Kidney epithelial cell (primary cell): ENCODE measurements around the gene MB. TPM values are rescaled to one million over a fixed set of nuclear protein-coding genes. Genes with fewer than 3 reads are reported as not detected.
A peak's percentile ranks its signal among the peaks of the same experiment; 100 is the strongest.

ENCODE experiments used
- DNase-seq: peaks from one replicate; pipeline ENCODE4 v3.0.0-alpha.2; 2010; ENCODE audit warnings: low read depth
- H3K27me3 ChIP-seq: 2 replicates; pipeline ENCODE4 v1.6.0; 2011; ENCODE audit warnings: low read length; ENCODE audit not compliant: control insufficient read depth, insufficient read depth
- H3K36me3 ChIP-seq: 2 replicates; pipeline ENCODE4 v1.5.1; 2011; ENCODE audit warnings: low read length; ENCODE audit not compliant: control insufficient read depth, insufficient read depth
- H3K4me3 ChIP-seq: 2 replicates; pipeline ENCODE4 v1.5.1; 2011; ENCODE audit warnings: low read depth, mild to moderate bottlenecking, control low read depth, low read length
- total RNA-seq: library from RNA; depleted of rRNA; stranded (reverse); fragments of >200 nt; gene quantifications from 2 replicates; pipeline ENCODE4 v1.2.3, GENCODE V29; 2015
- TF ChIP-seq, protein P1 (sequence below): IDR thresholded peaks from 2 replicates; pipeline ENCODE4 v1.5.1; 2011; ENCODE audit warnings: mild to moderate bottlenecking, moderate library complexity, low read length, control low read depth, inconsistent platforms; ENCODE audit not compliant: insufficient read depth, poor library complexity, severe bottlenecking

MB gene
- total RNA-seq, 1 donor from 2014 or later: not detected

DNA sequence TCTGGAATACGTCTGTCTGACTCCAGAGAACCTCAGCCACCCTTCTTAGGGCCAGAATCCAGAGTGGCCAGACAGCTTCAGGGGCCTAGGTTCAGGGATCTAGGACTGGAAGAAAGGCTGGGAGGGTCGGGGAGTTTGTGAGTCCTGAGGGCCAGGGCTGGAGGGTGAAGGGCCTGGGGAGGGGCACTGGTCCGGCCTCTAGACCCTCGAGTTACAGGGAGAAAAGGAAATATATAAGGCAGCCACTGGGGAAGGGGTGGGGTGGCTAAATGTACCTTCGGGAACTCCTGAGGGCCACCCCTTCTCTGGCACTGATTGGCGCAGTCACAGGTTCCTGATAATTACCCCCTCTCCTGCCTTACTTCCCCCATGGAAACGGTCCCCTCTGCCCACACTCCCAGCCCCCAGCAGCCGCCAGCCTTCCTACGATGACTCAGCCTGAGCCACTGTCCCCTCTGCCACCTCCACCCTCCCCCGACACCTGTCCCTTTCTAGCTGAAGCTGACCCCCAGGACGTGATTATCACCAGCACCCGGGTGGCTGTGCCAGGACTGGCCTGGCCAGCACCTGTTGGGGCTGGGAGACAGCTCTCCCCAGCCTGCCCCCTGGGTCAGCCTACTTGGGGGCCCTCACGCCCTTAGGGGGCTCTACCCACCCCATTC, 26.4 kb downstream of the MB start:
- no peak overlapping the region for H3K4me3 ChIP-seq
- no peaks in the 10 kb centered on the region for H3K36me3 ChIP-seq
- no peak for DNase-seq
- TF ChIP-seq, protein P1, sequence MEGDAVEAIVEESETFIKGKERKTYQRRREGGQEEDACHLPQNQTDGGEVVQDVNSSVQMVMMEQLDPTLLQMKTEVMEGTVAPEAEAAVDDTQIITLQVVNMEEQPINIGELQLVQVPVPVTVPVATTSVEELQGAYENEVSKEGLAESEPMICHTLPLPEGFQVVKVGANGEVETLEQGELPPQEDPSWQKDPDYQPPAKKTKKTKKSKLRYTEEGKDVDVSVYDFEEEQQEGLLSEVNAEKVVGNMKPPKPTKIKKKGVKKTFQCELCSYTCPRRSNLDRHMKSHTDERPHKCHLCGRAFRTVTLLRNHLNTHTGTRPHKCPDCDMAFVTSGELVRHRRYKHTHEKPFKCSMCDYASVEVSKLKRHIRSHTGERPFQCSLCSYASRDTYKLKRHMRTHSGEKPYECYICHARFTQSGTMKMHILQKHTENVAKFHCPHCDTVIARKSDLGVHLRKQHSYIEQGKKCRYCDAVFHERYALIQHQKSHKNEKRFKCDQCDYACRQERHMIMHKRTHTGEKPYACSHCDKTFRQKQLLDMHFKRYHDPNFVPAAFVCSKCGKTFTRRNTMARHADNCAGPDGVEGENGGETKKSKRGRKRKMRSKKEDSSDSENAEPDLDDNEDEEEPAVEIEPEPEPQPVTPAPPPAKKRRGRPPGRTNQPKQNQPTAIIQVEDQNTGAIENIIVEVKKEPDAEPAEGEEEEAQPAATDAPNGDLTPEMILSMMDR: no peak
- peaks cover 2% of the 10 kb centered on the region for H3K27me3 ChIP-seq

DNA sequence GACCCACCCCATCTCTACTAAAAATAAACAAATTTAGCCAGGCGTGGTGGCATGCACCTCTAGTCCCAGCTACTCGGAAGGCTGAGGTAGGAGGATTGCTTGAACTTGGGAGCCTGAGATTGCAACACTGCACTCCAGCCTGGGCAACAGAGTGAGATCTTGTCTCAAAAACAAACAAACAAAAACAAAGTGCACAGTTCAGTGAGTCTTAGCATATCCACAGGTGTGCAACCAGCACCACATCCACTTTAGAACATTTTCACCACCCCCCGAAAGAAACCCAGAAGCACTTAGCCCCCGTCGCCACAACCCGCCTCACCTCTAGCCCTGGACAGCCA, 27.4 kb downstream of the MB start:
- no peak overlapping the region for H3K4me3 ChIP-seq
- H3K36me3 ChIP-seq: no peaks in the 10 kb centered on the region
- TF ChIP-seq, protein P1: no peak
- no peak for DNase-seq
- H3K27me3 ChIP-seq: peaks cover 2% of the 10 kb centered on the region

DNA sequence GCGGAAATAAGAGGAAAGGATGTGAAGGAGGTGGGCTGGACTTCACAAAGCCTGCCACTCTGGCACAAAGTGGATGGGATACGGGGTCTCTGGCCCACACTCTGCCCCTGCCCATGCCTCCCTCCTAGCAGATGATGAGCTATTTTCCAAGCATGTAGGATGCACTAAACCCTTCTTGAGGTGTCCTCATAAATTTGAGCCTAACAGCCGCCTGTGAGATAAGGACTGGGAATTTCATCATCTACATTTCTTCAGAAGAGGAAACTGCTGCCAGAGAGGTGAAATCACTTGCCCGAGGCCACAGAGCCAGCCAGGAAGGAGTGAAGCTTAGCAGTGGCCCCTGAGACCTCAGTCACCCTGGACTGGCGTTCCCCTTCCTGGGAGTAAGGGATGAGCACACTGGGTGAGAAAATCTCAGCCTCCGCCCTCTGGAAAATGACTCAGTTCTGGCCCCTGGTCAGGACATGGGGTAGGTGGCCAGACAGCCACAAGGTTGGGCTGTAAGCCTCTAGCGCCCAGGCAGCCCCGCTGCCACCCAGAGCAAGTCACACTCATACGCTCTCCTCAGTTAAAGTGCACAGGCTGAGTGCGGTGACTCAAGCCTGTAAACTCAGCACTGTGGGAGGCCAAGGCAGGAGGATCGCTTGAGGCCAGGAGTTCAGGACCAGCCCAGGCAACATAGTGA, 27.9 kb downstream of the MB start:
- H3K27me3 ChIP-seq: peaks cover 2% of the 10 kb centered on the region
- peak; percentile 86 for DNase-seq

DNA sequence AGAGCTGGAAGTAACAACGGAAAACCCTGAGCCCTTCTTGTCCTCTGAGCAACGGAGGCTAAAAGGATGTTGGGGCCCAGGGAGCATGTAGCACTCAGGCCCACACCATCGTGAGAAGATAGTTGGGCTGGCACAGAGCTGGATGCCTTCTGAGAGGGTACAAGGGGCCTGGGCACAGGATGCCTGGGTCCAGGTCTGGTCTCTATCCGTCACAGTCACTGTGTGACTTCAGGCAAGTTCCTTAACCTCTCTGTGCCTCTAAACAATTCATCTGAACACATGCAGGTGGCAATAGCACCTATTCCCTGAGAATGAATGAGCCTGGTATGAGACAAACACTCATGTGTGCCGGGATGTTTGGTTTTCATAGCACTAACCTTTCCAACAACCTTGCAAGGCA, 29.2 kb downstream of the MB start:
- H3K4me3 ChIP-seq: no peak overlapping the region
- no peaks in the 10 kb centered on the region for H3K36me3 ChIP-seq
- DNase-seq: no peak
- no peaks in the 10 kb centered on the region for H3K27me3 ChIP-seq
- TF ChIP-seq, protein P1: no peak

More for the DNA sequence above, 27.9 kb downstream of the MB start:
- H3K36me3 ChIP-seq: no peaks in the 10 kb centered on the region
- TF ChIP-seq, protein P1: no peak
- no peak overlapping the region for H3K4me3 ChIP-seq

DNA sequence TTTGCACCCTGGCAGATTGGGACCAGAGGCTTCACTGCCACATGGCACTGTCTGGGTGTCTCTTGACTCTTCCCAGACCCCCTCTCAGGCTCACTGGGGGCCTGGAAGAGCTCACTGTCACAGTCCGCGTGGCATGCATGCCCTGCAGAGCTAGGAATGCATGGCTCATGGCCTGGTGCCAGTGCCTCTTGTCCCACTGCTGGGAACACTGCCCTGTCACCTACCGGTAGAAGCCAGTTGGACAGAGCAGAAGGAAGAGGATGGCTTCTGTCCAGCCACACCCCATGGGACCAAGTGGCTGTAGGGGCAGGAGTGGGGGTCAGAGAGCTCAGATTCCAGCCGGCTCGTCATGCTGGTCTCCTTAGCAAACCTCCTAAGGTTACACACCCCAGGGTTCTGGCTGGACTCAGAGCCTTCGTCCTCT, 29.7 kb downstream of the MB start:
- Histone ChIP-seq H3K36me3 (no peaks in the 10 kb centered on the region), H3K4me3 (no peak overlapping the region), H3K27me3 (no peaks in the 10 kb centered on the region)
- DNase-seq: no peak
- TF ChIP-seq, protein P1: no peak
